ENCODE measurements around the gene VTCN1.

DNA sequence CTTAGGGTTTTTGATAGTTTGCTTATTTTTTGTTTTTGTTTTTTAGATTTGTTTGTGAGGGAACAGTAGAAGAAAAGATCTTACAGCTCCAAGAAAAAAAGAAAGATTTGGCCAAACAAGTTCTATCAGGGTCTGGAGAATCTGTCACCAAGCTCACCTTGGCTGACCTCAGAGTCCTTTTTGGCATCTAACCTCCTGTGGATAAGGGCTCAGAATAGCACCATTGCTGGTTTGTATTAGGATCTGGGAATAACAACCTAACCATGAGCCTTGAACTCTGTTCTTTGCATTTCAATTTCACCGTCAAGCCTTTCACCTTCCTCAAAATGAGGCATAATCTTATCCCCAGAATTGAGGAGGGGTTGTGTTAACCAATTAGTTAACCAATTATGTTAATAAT is 109.4 kb downstream of the VTCN1 start:
- TF ChIP-seq ESRRG (CRISPR knock-in tag; IDR thresholded peaks at IDR 0.05) = no peak
- no peak for TF ChIP-seq ISL1 (CRISPR knock-in tag; IDR thresholded peaks at IDR 0.05)
- TF ChIP-seq ZC3H10 (CRISPR knock-in tag; IDR thresholded peaks at IDR 0.05) = no peak
- no peak for TF ChIP-seq TOX (CRISPR knock-in tag; IDR thresholded peaks at IDR 0.05; ENCODE audit: borderline replicate concordance)
- TF ChIP-seq PATZ1 (CRISPR knock-in tag; IDR thresholded peaks at IDR 0.05; ENCODE audit: borderline replicate concordance) = no peak
- TF ChIP-seq CSDC2 (CRISPR knock-in tag; IDR thresholded peaks at IDR 0.05) = no peak
- no peak for TF ChIP-seq CREB5 (CRISPR knock-in tag; IDR thresholded peaks at IDR 0.05; ENCODE audit: low read depth)
- no peak for TF ChIP-seq ZNF8 (CRISPR knock-in tag; IDR thresholded peaks at IDR 0.05)
- no peak for TF ChIP-seq RARB (CRISPR knock-in tag; IDR thresholded peaks at IDR 0.05)
